HG03280 (cell line): Measurements from ENCODE around the gene VKORC1.
A peak's percentile ranks its signal among the peaks of the same experiment; 100 is the strongest.

Experiments
- ATAC-seq: cut with Tn5 transposase; IDR thresholded peaks from one replicate; pipeline ENCODE4 v1.9.1; 2021; ENCODE audit warnings: mild to moderate bottlenecking, moderate library complexity; ENCODE audit not compliant: unreplicated experiment

The VKORC1 gene

DNA sequence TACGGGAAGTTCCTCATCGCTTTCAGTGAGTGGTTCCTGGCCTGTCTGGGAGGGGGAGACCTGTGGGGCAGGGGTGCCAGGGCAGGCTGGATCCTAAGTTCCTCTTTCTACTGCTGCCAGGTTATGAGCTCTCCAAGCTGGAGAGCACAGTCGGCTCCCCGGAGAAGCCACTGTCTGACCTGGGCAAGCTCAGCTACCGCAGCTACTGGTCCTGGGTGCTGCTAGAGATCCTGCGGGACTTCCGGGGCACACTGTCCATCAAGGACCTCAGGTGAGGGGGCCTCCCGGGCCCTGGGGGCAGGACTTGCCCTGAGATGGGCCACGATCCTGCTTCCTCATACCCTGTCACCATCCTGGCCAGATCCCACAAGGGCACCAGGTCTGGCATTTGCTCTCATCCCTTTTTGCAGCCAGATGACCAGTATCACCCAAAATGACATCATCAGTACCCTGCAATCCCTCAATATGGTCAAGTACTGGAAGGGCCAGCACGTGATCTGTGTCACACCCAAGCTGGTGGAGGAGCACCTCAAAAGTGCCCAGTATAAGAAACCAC, 35.8 kb upstream of the VKORC1 start:
- no peak for ATAC-seq

DNA sequence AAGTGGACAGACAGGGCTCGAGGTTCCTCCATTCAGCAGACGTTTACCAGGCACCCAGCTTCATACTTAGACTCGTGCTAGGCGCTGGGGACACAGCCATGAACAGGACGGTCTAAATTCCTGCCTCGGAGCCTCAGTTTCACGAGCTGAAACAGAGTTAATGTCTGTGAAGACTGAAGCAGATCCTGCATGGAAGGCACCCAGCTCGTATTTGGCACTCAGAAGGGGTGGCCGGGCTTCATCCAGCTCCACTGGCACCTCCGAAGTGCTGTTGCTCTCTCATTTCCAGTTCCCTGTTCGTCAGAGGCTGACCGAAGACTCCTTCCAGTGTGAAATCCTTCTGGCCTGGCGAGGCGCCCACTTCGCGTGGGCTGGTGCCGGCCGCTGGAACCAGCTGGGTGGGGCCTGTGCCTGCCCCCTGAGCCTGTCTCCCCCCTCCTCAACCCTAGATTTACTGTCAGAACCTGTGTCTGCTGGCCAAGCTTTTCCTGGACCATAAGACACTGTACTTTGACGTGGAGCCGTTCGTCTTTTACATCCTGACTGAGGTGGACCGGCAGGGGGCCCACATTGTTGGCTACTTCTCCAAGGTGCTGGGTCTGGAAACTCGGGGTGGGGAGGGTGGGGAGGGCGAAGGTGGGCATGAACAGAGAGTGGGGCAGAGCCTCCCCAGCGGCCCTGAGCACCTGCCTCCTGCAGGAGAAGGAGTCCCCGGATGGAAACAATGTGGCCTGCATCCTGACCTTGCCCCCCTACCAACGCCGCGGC, 35.2 kb upstream of the VKORC1 start:
- no peak for ATAC-seq

- ATAC-seq = no peak
Observed at GRCh38 chr16:31128711-31129567, 34.3 kb upstream of the VKORC1 start.

- ATAC-seq = no peak
Observed at GRCh38 chr16:31127182-31127581, 32.6 kb upstream of the VKORC1 start.

GRCh38 chr16:31125844-31126243, 31.2 kb upstream of the VKORC1 start:
- no peak for ATAC-seq

DNA sequence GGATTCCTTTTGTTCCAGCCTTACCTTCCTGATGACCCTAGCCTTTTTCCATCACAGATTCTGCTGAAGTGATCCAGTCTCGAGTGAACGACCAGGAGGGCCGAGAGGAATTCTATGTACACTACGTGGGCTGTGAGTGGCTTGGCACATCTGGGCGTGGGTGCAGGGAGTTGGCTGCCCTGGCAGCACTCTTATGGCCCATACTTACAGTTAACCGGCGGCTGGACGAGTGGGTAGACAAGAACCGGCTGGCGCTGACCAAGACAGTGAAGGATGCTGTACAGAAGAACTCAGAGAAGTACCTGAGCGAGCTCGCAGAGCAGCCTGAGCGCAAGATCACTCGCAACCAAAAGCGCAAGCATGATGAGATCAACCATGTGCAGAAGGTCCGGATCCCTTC, 25.5 kb upstream of the VKORC1 start:
- ATAC-seq = no peak

- ATAC-seq = no peak
Observed at GRCh38 chr16:31118223-31119155, 23.9 kb upstream of the VKORC1 start.

DNA sequence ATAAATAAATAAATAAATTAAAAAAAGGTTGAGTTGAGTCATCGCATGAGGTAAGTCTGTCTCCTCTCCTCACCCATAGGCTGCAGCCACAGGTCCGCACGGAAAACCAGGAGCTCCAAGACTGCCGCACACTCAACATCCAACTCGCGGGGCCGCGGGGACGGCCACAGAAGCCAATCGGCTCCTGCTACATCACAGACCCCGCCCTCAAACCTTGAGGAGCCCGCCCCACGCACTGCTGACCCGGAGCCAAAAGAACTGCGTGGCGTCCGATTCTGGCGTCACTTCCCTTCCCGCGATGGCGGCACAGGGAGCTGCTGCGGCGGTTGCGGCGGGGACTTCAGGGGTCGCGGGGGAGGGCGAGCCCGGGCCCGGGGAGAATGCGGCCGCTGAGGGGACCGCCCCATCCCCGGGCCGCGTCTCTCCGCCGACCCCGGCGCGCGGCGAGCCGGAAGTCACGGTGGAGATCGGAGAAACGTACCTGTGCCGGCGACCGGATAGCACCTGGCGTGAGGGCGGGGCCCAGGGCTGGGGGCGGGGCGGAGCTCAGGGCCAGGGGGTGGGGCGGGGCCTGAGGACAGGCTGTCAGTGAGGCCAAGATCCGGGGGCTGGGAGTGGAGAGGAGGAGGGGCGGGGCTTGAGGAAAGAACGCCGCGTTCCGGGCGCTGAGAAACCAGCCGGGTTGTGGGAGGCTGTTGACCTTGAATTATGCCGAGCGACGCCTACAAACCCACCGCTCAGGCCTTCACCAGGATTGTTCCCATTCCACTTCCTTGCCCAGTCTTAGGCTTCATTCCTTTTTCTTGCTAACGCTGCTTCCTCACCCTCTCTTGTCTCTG, 23.0 kb upstream of the VKORC1 start, which contains the start of gene KAT8:
Gene KAT8, plus strand, starts transcription at position 281 of the 839 bp plus-strand sequence. Its CDS starts 18 bp downstream, at position 299.
- peak; percentile 93 for ATAC-seq

DNA sequence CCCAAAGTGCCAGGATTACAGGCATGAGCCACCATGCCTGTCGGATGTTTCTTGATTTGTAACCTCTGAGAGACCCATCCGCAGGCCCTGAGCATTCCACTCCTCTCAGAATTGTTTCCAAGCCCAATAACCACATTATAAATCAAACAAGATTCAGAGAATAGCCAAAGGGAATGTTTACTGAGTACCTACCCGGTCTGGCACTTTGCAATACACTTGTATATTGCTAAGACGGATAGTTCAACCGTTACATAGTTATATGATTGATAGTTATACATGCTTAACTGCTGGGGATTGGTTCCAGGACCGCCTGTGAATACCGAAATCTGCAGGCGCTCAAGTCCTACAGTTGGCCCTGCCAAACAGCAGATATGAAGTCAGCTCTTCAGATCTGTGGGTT, 19.9 kb upstream of the VKORC1 start:
- ATAC-seq = no peak

DNA sequence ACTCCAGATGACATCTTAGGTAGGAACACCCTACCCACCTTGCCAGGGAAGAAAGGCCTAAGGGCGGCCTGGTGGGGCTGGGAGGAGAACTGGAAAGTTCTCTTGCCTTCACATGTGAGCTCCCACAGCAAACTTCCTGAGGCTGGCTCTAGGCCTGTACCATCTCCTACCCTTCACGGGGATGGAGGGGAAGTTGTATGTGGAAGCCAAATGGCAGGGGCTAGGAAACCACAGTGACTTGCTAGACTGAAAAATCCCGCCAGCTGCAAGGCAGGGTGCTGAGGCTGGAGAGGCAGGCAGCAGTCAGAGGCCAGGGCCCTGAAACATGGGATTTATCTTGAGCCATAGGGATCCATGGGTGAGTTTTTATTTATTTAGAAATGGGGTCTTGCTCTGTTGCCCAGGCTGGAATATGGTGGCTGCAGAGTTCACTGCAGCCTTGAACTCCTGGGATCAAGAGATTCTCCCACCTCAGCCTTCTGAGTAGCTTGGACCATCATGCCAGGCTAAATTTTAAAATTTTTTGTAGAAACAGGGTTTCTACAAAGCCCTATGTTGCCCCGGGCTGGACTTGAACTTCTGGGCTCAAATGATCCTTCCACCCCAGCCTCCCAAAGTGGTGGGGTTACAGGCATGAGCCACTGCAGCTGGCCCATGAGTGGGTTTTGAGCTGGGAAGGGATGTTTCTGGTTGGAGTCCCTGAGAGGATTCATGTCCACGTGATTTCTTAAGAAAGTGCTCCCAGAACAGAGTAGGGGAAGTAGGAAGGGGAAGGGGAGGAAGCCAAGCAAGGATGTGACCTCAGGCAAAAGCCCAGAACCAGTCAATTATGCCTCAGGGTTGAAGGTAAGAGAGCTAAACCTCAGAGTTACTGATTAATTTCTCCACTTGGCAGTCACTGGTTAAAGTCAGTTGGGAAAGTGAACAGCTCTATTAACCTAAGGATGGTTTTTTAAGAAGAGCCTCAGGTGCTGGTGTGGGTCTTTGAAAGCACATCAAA, 18.8 kb upstream of the VKORC1 start:
- ATAC-seq = no peak

GRCh38 chr16:31112711-31113110, 18.1 kb upstream of the VKORC1 start:
- no peak for ATAC-seq

- no peak for ATAC-seq
Observed at GRCh38 chr16:31111881-31112466, 17.4 kb upstream of the VKORC1 start.

DNA sequence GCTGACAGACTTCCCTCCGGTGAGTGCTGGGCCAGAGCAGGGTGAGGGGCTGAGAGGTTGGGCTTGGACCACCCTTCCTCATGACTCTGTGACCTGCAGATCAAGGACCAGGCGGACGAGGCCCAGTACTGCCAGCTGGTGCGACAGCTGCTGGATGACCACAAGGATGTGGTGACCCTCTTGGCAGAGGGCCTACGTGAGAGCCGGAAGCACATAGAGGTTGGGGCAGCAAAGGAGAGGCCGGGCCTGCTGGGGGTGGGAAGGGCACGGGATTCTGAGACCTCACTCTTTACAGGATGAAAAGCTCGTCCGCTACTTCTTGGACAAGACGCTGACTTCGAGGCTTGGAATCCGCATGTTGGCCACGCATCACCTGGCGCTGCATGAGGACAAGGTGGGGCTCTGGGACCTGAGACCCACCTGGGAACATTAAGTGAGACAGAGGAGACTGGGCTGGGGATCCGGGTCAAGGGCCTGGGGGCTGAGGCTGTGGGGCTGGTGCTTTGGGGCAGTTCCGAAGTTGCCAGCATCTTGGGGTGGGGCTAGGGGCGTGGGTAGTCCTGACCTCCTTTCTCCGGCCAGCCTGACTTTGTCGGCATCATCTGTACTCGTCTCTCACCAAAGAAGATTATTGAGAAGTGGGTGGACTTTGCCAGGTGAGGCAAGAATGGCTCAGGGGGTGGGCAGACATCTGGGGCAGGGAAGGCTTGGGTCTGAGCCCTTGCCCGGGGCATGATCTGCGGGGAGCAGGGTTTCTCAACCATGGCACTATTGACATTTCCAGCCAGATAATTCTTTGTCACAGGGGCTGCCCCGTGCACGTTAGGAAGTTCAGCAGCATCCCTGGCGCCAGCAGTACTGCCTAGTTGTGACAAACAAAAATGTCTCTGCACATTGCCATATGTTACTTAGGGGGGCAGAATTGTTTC, 15.8 kb upstream of the VKORC1 start:
- no peak for ATAC-seq

GRCh38 chr16:31109622-31110021, 15.0 kb upstream of the VKORC1 start:
- ATAC-seq = no peak

DNA sequence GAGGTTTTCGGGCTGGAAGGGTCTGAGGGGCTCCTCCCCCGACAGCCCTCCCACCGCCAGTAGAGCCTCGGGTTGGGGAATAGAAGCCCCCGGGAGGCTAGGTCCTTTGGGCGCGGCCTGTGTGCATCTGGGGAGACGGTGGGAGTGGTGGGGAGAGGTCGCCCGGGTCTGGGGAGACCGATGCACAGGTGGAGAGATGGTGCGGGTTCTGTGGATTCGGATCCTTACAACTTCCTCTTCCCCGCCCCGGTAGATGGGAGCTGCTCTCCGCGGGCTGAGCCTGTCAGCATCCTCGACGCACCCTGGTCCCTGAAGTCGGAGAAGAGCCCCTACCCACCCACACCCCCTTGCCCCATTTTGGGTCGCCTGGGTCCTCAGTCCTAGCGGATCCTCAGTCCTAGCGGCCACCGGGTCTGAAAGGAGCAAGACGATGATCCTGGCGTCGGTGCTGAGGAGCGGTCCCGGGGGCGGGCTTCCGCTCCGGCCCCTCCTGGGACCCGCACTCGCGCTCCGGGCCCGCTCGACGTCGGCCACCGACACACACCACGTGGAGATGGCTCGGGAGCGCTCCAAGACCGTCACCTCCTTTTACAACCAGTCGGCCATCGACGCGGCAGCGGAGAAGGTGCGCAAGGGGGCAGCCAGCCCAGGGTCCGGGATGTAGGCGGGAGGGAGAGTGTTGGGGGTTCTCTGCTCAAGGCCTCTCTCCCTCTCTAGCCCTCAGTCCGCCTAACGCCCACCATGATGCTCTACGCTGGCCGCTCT, 14.4 kb upstream of the VKORC1 start:
- no peak for ATAC-seq

GRCh38 chr16:31108035-31108793, 13.6 kb upstream of the VKORC1 start, which contains the start of gene BCKDK:
Gene BCKDK (plus strand): TSS chr16:31108386. CDS start chr16:31109224, 838 bp downstream.
- peak; percentile 74 for ATAC-seq
